B cell (primary cell): Measurements from ENCODE around the gene GATAD2A.

ENCODE experiments used
- EZH2 ChIP-seq: IDR thresholded peaks from 2 replicates; pipeline ENCODE4 v1.6.1; 2012; ENCODE audit warnings: borderline replicate concordance, low read depth, mild to moderate bottlenecking, moderate library complexity, low read length; ENCODE audit not compliant: insufficient read depth, poor library complexity, severe bottlenecking
- TF ChIP-seq, protein P1 (sequence below): fragments of 200-600 bp; IDR thresholded peaks from one replicate; pipeline ENCODE4 v1.8.0; 2022; ENCODE audit warnings: antibody characterized with exemption, mild to moderate bottlenecking

GRCh38 chr19:19427944-19428343, 22.5 kb downstream of the GATAD2A start:
- no peak for TF ChIP-seq EZH2
- TF ChIP-seq, protein P1, sequence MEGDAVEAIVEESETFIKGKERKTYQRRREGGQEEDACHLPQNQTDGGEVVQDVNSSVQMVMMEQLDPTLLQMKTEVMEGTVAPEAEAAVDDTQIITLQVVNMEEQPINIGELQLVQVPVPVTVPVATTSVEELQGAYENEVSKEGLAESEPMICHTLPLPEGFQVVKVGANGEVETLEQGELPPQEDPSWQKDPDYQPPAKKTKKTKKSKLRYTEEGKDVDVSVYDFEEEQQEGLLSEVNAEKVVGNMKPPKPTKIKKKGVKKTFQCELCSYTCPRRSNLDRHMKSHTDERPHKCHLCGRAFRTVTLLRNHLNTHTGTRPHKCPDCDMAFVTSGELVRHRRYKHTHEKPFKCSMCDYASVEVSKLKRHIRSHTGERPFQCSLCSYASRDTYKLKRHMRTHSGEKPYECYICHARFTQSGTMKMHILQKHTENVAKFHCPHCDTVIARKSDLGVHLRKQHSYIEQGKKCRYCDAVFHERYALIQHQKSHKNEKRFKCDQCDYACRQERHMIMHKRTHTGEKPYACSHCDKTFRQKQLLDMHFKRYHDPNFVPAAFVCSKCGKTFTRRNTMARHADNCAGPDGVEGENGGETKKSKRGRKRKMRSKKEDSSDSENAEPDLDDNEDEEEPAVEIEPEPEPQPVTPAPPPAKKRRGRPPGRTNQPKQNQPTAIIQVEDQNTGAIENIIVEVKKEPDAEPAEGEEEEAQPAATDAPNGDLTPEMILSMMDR = no peak
